Natural killer cell (primary cell): ENCODE measurements around the gene AGMAT. TPM values are rescaled to one million over a fixed set of nuclear protein-coding genes. Genes with fewer than 3 reads are reported as not detected.
A peak's percentile ranks its signal among the peaks of the same experiment; 100 is the strongest.

Source experiments
- ATAC-seq, 3 donors: fragments of 150-1000 bp in 2 of 3; fragments of 200-7000 bp in 1 of 3; cut with Tn5 transposase; 1 replicate in 1 of 3; 2 replicates in 2 of 3; pipeline ENCODE4 v1.10.0; 2021; ENCODE audit warnings: mild to moderate bottlenecking in 2 of 3, moderate library complexity in 2 of 3
- DNase-seq, 2 donors: peaks; one replicate each; pipeline versions ENCODE4 v3.0.0 to v3.0.0-alpha.2; 2013 to 2021; ENCODE audit warnings: mixed read lengths in 1 of 2
- H3K27ac ChIP-seq: one replicate; pipeline ENCODE4 v1.5.1; 2013; ENCODE audit warnings: mild to moderate bottlenecking, low read length
- H3K27me3 ChIP-seq: one replicate; pipeline ENCODE4 v1.6.1; 2013; ENCODE audit warnings: low read length; ENCODE audit not compliant: control insufficient read depth, insufficient read depth
- H3K36me3 ChIP-seq: one replicate; pipeline ENCODE4 v1.6.1; 2013; ENCODE audit warnings: low read length; ENCODE audit not compliant: control insufficient read depth, insufficient read depth
- H3K4me1 ChIP-seq: one replicate; pipeline ENCODE4 v1.6.1; 2013; ENCODE audit warnings: low read length; ENCODE audit not compliant: control insufficient read depth, insufficient read depth
- H3K4me3 ChIP-seq: one replicate; pipeline ENCODE4 v1.5.1; 2013; ENCODE audit warnings: low read length
- H3K9me3 ChIP-seq: one replicate; pipeline ENCODE4 v1.6.1; 2013; ENCODE audit warnings: low read length; ENCODE audit not compliant: control insufficient read depth, insufficient read depth
- H3K27ac Mint-ChIP-seq, 2 donors: one replicate each; pipeline ENCODE4 v1.8.0; 2022; ENCODE audit warnings: mild to moderate bottlenecking in 2 of 2, mixed read lengths in 2 of 2, moderate library complexity in 1 of 2
- H3K27me3 Mint-ChIP-seq, 2 donors: one replicate each; pipeline ENCODE4 v1.8.0; 2022; ENCODE audit warnings: low read depth in 2 of 2, mixed read lengths in 2 of 2
- H3K36me3 Mint-ChIP-seq: one replicate; pipeline ENCODE4 v1.8.0; 2022; ENCODE audit warnings: mixed read lengths
- H3K4me1 Mint-ChIP-seq, 2 donors: one replicate each; pipeline ENCODE4 v1.8.0; 2022; ENCODE audit warnings: mixed read lengths in 2 of 2
- H3K4me3 Mint-ChIP-seq: one replicate; pipeline ENCODE4 v1.8.0; 2022; ENCODE audit warnings: mild to moderate bottlenecking, moderate library complexity, mixed read lengths
- H3K9me3 Mint-ChIP-seq, 2 donors: one replicate each; pipeline ENCODE4 v1.8.0; 2022; ENCODE audit warnings: mixed read lengths in 2 of 2
- WGBS: methylation state at CpG from one replicate; pipeline ENCODE4 v1.1.7; 2013; ENCODE audit warnings: missing lambda C conversion rate; ENCODE audit not compliant: insufficient coverage; 5-methylcytosine and 5-hydroxymethylcytosine counted together
- intact Hi-C: fragments of 100-400 bp; cut with micrococcal nuclease; formaldehyde crosslinking; loops from one replicate; pipeline ENCODE4 v1.14.2; 2022
- total RNA-seq, 4 donors: library from RNA; stranded (reverse); fragments of 120-200 nt in 1 of 4; gene quantifications; one replicate each; pipeline versions ENCODE4 v1.2.3 to v1.2.4, GENCODE V29; 2013 to 2022
- TF ChIP-seq, protein P1 (sequence below): fragments of 200-600 bp; IDR thresholded peaks from one replicate; pipeline ENCODE4 v1.8.0; 2022; ENCODE audit warnings: antibody characterized with exemption

AGMAT gene, protein sequence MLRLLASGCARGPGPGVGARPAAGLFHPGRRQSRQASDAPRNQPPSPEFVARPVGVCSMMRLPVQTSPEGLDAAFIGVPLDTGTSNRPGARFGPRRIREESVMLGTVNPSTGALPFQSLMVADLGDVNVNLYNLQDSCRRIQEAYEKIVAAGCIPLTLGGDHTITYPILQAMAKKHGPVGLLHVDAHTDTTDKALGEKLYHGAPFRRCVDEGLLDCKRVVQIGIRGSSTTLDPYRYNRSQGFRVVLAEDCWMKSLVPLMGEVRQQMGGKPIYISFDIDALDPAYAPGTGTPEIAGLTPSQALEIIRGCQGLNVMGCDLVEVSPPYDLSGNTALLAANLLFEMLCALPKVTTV
- under 1 TPM; 0.42 to 0.66 (median 0.65) TPM for total RNA-seq
- 3.2 TPM for total RNA-seq (2013)

DNA sequence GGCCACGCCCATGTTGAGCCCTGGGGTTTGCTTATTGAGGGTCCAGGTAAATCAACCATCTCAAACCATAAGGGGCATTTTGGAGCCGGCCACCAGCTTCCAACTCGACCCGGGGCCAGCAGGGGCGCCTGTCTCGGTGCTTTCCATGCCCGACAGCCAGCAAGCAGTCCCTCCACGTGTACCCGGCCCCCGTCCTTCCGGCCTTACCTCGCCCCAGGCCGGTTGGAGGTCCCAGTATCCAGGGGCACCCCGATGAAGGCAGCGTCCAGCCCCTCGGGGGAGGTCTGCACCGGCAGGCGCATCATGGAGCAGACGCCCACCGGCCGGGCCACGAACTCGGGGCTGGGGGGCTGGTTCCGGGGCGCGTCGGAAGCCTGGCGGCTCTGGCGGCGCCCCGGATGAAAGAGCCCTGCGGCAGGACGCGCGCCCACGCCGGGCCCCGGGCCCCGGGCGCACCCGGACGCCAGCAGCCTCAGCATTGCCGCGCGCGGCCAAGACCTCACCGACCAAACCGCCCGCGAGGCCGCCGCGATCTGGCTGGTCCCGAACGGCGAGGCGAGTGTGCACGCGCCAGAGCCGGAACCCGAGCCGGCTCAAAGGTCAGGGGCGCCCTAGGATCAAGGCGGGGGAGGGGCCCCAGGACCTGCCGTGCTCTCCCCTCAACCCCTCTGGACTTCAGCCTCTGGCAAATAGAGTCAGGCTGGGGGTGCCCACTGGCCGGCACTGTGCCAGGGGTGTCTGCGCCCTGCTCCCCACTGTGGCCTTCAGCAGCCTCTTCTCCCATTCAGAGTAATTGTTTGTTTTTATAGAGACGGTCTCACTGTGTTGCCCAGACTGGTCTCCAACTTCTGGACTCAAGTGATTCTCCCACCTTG lies at the start of gene AGMAT:
AGMAT (minus strand) TSS at position 563 of the 875 bp plus-strand sequence; CDS start at position 479, 84 bp downstream.
- peak within 1 kb of the TSS; percentile 39 for H3K27ac ChIP-seq
- peak within 1 kb of the TSS; percentile 38 to 65 for H3K27ac Mint-ChIP-seq
- ATAC-seq (peak; percentile 75 to 89 (median 84)), DNase-seq (peak; percentile 35 to 66)
- no peaks in the 10 kb centered on the region for H3K9me3 ChIP-seq
- H3K4me1 ChIP-seq = peaks cover 17% of the 10 kb centered on the region
- peak within 1 kb of the TSS; percentile 54 for H3K4me3 ChIP-seq
- peak within 1 kb of the TSS; percentile 84 for H3K4me3 Mint-ChIP-seq
- no peaks in the 10 kb centered on the region for H3K9me3 Mint-ChIP-seq
- no peaks in the 10 kb centered on the region for H3K27me3 ChIP-seq
- H3K4me1 Mint-ChIP-seq = peaks cover 2 to 8% of the 10 kb centered on the region in 2 donors
- TF ChIP-seq, protein P1, sequence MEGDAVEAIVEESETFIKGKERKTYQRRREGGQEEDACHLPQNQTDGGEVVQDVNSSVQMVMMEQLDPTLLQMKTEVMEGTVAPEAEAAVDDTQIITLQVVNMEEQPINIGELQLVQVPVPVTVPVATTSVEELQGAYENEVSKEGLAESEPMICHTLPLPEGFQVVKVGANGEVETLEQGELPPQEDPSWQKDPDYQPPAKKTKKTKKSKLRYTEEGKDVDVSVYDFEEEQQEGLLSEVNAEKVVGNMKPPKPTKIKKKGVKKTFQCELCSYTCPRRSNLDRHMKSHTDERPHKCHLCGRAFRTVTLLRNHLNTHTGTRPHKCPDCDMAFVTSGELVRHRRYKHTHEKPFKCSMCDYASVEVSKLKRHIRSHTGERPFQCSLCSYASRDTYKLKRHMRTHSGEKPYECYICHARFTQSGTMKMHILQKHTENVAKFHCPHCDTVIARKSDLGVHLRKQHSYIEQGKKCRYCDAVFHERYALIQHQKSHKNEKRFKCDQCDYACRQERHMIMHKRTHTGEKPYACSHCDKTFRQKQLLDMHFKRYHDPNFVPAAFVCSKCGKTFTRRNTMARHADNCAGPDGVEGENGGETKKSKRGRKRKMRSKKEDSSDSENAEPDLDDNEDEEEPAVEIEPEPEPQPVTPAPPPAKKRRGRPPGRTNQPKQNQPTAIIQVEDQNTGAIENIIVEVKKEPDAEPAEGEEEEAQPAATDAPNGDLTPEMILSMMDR = peak; percentile 31
- intact Hi-C loops = no loop called here
- no peaks in the 10 kb centered on the region for H3K36me3 ChIP-seq
- WGBS = 2% methylated on average over 68 of the region's 68 CpGs
- H3K36me3 Mint-ChIP-seq = no peaks in the 10 kb centered on the region
- H3K27me3 Mint-ChIP-seq = peaks cover 0 to 3% of the 10 kb centered on the region in 2 donors

DNA sequence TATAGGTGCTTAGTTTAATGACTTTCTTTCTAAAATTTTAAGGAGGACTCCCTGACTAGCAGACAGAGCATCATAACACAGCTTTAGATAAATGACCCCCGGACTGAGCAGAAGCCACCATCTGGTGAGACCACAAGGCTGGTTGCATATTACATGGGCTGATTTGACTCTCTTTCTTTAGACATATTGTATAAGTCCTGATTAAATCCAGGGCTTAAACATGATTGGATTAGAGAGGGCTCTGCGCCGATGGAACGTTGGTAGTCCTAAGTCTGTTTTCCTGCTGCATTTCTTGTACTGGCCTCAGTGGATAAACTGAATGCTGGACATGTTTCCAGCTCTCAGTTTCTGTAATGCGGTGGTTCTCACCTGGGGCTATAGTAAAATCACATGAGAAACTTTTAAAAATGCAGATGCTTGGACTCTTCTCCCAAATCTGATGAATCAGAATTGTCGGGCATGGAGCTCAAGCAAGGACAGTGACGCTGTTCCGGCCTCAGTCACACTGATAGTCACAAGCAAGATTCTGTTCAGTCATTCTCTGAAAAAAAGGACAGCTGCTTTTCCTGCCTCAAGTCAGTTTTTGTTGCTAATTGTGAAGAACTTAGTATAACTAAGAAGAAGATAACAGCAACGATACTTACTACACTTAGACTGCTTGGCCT lies 49.0 kb upstream of the AGMAT start:
- H3K9me3 ChIP-seq = no peaks in the 10 kb centered on the region
- intact Hi-C loops = no loop called here
- Mint-ChIP-seq H3K36me3 (peaks cover 29% of the 10 kb centered on the region), H3K4me1 (peaks cover under 1 to 4% of the 10 kb centered on the region in 2 donors), H3K4me3 (no peak overlapping the region), H3K27ac (no peak overlapping the region), H3K9me3 (no peaks in the 10 kb centered on the region), H3K27me3 (no peaks in the 10 kb centered on the region)
- H3K4me3 ChIP-seq = no peak overlapping the region
- peaks cover 71% of the 10 kb centered on the region for H3K36me3 ChIP-seq
- no peak overlapping the region for H3K27ac ChIP-seq
- H3K4me1 ChIP-seq = no peaks in the 10 kb centered on the region
- DNase-seq (no peak), ATAC-seq (no peak)
- WGBS = 98% methylated on average over 9 of the region's 9 CpGs
- TF ChIP-seq, protein P1 = no peak
- no peaks in the 10 kb centered on the region for H3K27me3 ChIP-seq

DNA sequence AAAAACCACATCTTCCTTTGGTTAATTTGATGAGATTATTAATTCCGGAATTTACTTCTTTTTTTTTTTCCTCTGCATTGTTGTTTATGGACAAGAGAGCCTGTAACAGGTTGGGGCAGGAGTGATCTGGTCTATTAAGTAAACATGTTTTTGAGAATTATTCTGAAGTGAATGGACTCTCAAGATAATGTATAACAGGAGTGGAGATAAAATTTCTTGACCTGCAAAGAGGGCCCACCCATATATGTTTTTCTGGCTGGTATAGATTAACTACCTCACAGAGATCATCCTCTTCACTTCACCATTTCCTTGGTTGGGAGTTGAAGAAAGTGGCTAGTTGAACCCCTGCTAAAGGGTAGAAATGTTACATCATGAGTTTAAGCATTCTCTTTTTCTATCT lies 43.2 kb upstream of the AGMAT start:
- Mint-ChIP-seq H3K27ac (peak overlapping the region in 1 of 2 donors; percentile 27), H3K9me3 (no peaks in the 10 kb centered on the region), H3K27me3 (no peaks in the 10 kb centered on the region), H3K4me1 (peaks cover 14 to 15% of the 10 kb centered on the region in 2 donors), H3K36me3 (peaks cover 15% of the 10 kb centered on the region), H3K4me3 (no peak overlapping the region)
- Histone ChIP-seq H3K27ac (no peak overlapping the region), H3K4me3 (no peak overlapping the region), H3K27me3 (no peaks in the 10 kb centered on the region), H3K4me1 (no peaks in the 10 kb centered on the region), H3K9me3 (no peaks in the 10 kb centered on the region), H3K36me3 (peaks cover 31% of the 10 kb centered on the region)
- 83% methylated on average over 1 of the region's 1 CpG for WGBS
- TF ChIP-seq, protein P1 = no peak
- intact Hi-C loops = no loop called here
- DNase-seq = no peak
- no peak for ATAC-seq
